ENCODE data around the gene YEATS4. TPM values are rescaled to one million over a fixed set of nuclear protein-coding genes. Genes with fewer than 3 reads are reported as not detected.

The YEATS4 gene
- total RNA-seq, 2 experiments from 2014 or later: 49.9 to 51.0 TPM

GRCh38 chr12:69343357-69343756 lies 16.2 kb upstream of the YEATS4 start:
- no peaks in the 10 kb centered on the region for H3K9me3 Mint-ChIP-seq (ENCODE audit: insufficient read depth)
- no peaks in the 10 kb centered on the region for H3K36me3 Mint-ChIP-seq (ENCODE audit: low read depth)
- DNase-seq (no peak), ATAC-seq (no peak)
- peaks cover 13% of the 10 kb centered on the region for H3K27me3 Mint-ChIP-seq (ENCODE audit: low read depth)
- H3K4me3 Mint-ChIP-seq: no peak overlapping the region
- no peak overlapping the region for H3K27ac Mint-ChIP-seq
- ChIA-PET CTCF (interaction anchor here (0.8 to 2.9 kb wide), 3 partner anchors 12 to 226 kb away, joined by 3 to 20 read pairs (median 8); no protein-coding TSS in a partner anchor), POLR2A (interaction anchor here (1.3 kb wide), 1 partner anchor 13 kb away, joined by 6 read pairs; no protein-coding TSS in a partner anchor)
- H3K4me1 Mint-ChIP-seq (ENCODE audit: low read depth): peaks cover 7% of the 10 kb centered on the region

GRCh38 chr12:69343885-69344612 lies 15.5 kb upstream of the YEATS4 start:
- CTCF ChIA-PET: interaction anchor here (0.8 to 2.9 kb wide), 3 partner anchors 12 to 225 kb away, joined by 3 to 20 read pairs (median 8); no protein-coding TSS in a partner anchor
- Mint-ChIP-seq H3K36me3 (ENCODE audit: low read depth) (no peaks in the 10 kb centered on the region), H3K27me3 (ENCODE audit: low read depth) (peaks cover 14% of the 10 kb centered on the region), H3K9me3 (ENCODE audit: insufficient read depth) (no peaks in the 10 kb centered on the region), H3K27ac (no peak overlapping the region), H3K4me3 (no peak overlapping the region), H3K4me1 (ENCODE audit: low read depth) (peaks cover 8% of the 10 kb centered on the region)
- ATAC-seq (no peak), DNase-seq (no peak)
- POLR2A ChIA-PET: interaction anchor here (1.3 kb wide), 1 partner anchor 13 kb away, joined by 6 read pairs; no protein-coding TSS in a partner anchor

DNA sequence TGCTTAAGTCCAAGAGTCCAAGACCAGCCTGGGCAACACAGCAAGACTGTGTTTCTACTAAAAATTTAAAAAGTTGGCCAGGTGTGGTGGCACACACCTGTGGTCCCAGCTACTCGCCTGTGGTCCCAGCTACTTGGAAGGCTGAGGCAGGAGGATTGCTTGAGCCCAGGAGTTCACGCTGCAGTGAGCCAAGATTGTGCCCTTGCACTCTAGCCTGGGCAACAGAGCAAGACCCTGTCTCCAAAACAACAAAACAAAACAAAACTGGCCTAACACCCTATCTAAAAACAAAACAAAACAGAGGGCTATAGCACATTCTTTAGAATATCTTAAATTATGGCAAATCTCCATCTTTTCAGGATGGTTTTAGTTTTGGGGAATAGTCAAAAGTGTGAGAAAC lies 14.5 kb upstream of the YEATS4 start:
- Mint-ChIP-seq H3K4me1 (ENCODE audit: low read depth) (peaks cover 8% of the 10 kb centered on the region), H3K27me3 (ENCODE audit: low read depth) (peaks cover 13% of the 10 kb centered on the region), H3K36me3 (ENCODE audit: low read depth) (no peaks in the 10 kb centered on the region), H3K27ac (no peak overlapping the region), H3K9me3 (ENCODE audit: insufficient read depth) (no peaks in the 10 kb centered on the region), H3K4me3 (no peak overlapping the region)
- POLR2A ChIA-PET: no interaction called here
- DNase-seq: no peak
- ATAC-seq: no peak
- CTCF ChIA-PET: no interaction called here

DNA sequence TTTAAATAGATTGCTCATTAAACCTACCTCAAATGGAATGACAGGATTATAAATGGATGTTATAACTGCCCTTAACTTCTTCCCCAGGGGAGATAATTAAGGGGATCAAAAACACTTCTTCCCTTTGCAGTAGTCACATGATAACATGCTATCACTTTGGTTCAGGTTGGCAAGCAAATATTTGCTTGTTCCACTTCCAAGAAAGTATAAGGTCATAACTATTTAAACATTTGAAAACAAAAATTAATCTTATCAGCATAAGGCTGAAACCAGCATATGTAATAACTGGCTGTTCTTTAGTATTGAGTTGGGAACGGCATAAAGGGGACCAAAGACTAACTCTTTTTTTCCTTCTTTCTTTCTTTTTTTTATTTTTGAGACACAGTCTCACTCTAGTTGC lies 13.8 kb upstream of the YEATS4 start:
- ChIA-PET POLR2A (no interaction called here), CTCF (no interaction called here)
- no peak for ATAC-seq
- H3K27me3 Mint-ChIP-seq (ENCODE audit: low read depth): peaks cover 12% of the 10 kb centered on the region
- no peak overlapping the region for H3K4me3 Mint-ChIP-seq
- H3K27ac Mint-ChIP-seq: no peak overlapping the region
- no peaks in the 10 kb centered on the region for H3K36me3 Mint-ChIP-seq (ENCODE audit: low read depth)
- H3K4me1 Mint-ChIP-seq (ENCODE audit: low read depth): peaks cover 8% of the 10 kb centered on the region
- no peaks in the 10 kb centered on the region for H3K9me3 Mint-ChIP-seq (ENCODE audit: insufficient read depth)
- DNase-seq: no peak

DNA sequence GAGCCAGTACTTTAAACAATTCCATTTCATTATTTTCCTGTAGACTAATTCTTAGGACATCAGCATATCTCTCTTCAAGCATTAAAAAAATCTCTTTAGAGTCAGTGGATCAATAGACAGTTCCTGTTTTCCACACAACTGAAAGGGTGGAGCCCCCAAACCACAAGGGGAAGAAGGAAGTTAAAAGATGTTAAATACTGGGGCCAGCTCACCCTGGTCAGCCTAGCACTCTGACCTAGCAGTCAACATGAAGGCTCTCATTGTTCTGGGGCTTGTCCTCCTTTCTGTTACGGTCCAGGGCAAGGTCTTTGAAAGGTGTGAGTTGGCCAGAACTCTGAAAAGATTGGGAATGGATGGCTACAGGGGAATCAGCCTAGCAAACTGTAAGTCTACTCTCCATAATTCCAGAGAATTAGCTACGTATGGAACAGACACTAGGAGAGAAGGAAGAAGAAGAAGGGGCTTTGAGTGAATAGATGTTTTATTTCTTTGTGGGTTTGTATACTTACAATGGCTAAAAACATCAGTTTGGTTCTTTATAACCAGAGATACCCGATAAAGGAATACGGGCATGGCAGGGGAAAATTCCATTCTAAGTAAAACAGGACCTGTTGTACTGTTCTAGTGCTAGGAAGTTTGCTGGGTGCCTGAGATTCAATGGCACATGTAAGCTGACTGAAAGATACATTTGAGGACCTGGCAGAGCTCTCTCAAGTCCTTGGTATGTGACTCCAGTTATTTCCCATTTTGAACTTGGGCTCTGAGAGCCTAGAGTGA lies 11.2 kb upstream of the YEATS4 start, which contains the start of gene LYZ:
LYZ (plus strand) TSS at position 220 of the 777 bp plus-strand sequence; CDS start at position 248, 28 bp downstream.
- ATAC-seq: no peak
- Mint-ChIP-seq H3K36me3 (ENCODE audit: low read depth) (no peaks in the 10 kb centered on the region), H3K27me3 (ENCODE audit: low read depth) (peaks cover 8% of the 10 kb centered on the region), H3K9me3 (ENCODE audit: insufficient read depth) (no peaks in the 10 kb centered on the region), H3K4me1 (ENCODE audit: low read depth) (peaks cover 5% of the 10 kb centered on the region), H3K4me3 (no peak within 1 kb of the TSS), H3K27ac (no peak within 1 kb of the TSS)
- ChIA-PET POLR2A (interaction anchor here (0.6 kb wide), 1 partner anchor 17 kb away, joined by 3 read pairs; no protein-coding TSS in a partner anchor), CTCF (interaction anchor here (1.7 to 1.9 kb wide), 2 partner anchors 9 to 57 kb away, joined by 6 to 12 read pairs; no protein-coding TSS in a partner anchor)
- no peak for DNase-seq

GRCh38 chr12:69350002-69350626 lies 9.4 kb upstream of the YEATS4 start:
- ATAC-seq: no peak
- ChIA-PET CTCF (interaction anchor here (1.9 kb wide), 1 partner anchor 59 kb away, joined by 6 read pairs; no protein-coding TSS in a partner anchor), POLR2A (no interaction called here)
- peaks cover 5% of the 10 kb centered on the region for H3K4me1 Mint-ChIP-seq (ENCODE audit: low read depth)
- DNase-seq: no peak
- H3K4me3 Mint-ChIP-seq: no peak overlapping the region
- no peak overlapping the region for H3K27ac Mint-ChIP-seq
- H3K36me3 Mint-ChIP-seq (ENCODE audit: low read depth): no peaks in the 10 kb centered on the region
- H3K9me3 Mint-ChIP-seq (ENCODE audit: insufficient read depth): no peaks in the 10 kb centered on the region
- peaks cover 16% of the 10 kb centered on the region for H3K27me3 Mint-ChIP-seq (ENCODE audit: low read depth)

DNA sequence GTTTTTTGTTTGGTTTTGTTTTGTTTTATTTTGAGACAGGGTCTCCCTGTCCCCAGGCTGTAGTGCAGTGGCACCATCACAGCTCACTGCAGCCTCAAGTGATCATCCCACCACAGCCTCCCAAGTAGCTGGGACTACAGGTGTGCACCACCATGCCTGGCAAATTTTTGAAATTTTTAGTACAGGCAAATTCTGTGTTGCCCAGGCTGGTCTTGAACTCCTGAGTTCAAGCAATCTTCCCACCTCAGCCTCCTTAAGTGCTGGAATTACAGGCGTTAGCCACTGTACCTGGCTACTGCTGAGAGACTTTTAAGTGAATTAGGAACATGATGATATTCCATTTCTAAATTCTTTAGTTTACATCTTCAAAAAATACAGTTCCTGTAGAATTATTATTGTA lies 8.8 kb upstream of the YEATS4 start:
- Mint-ChIP-seq H3K4me1 (ENCODE audit: low read depth) (peaks cover 5% of the 10 kb centered on the region), H3K27me3 (ENCODE audit: low read depth) (peaks cover 18% of the 10 kb centered on the region), H3K36me3 (ENCODE audit: low read depth) (no peaks in the 10 kb centered on the region)

GRCh38 chr12:69351462-69352236 lies 7.9 kb upstream of the YEATS4 start:
- no peak overlapping the region for H3K4me3 Mint-ChIP-seq
- H3K36me3 Mint-ChIP-seq (ENCODE audit: low read depth): no peaks in the 10 kb centered on the region
- ATAC-seq (no peak), DNase-seq (no peak)
- ChIA-PET CTCF (interaction anchor here (0.8 to 1.3 kb wide), 2 partner anchors 61 to 219 kb away, joined by 3 read pairs; no protein-coding TSS in a partner anchor), POLR2A (interaction anchor here (0.6 to 1.1 kb wide), 2 partner anchors 21 to 234 kb away, joined by 5 read pairs; no protein-coding TSS in a partner anchor)
- H3K9me3 Mint-ChIP-seq (ENCODE audit: insufficient read depth): no peaks in the 10 kb centered on the region
- no peak overlapping the region for H3K27ac Mint-ChIP-seq
- H3K27me3 Mint-ChIP-seq (ENCODE audit: low read depth): peaks cover 18% of the 10 kb centered on the region
- peaks cover 5% of the 10 kb centered on the region for H3K4me1 Mint-ChIP-seq (ENCODE audit: low read depth)

More for the DNA sequence above, 8.8 kb upstream of the YEATS4 start:
- no peak for ATAC-seq
- DNase-seq: no peak
- Mint-ChIP-seq H3K27ac (no peak overlapping the region), H3K9me3 (ENCODE audit: insufficient read depth) (no peaks in the 10 kb centered on the region), H3K4me3 (no peak overlapping the region)
- ChIA-PET POLR2A (no interaction called here), CTCF (no interaction called here)

DNA sequence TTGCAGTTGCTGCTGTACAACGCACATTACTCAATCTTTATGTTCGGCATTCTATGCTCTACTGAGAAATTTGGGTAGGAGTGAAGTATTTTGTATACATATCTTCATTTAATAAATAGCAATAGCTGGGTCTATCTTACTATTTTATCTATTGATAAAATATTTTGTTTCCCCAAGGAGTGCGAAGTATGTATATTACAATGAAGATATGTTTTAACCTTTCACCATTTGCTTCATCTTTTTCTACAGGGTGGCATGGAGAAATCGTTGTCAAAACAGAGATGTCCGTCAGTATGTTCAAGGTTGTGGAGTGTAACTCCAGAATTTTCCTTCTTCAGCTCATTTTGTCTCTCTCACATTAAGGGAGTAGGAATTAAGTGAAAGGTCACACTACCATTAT lies 6.6 kb upstream of the YEATS4 start:
- peaks cover 8% of the 10 kb centered on the region for H3K4me1 Mint-ChIP-seq (ENCODE audit: low read depth)
- no peak for DNase-seq
- no peaks in the 10 kb centered on the region for H3K9me3 Mint-ChIP-seq (ENCODE audit: insufficient read depth)
- ChIA-PET POLR2A (interaction anchor here (2.0 kb wide), 1 partner anchor 22 kb away, joined by 5 read pairs; no protein-coding TSS in a partner anchor), CTCF (interaction anchor here (0.8 to 1.3 kb wide), 3 partner anchors 10 to 218 kb away, joined by 3 read pairs; no protein-coding TSS in a partner anchor)
- ATAC-seq: no peak
- H3K4me3 Mint-ChIP-seq: no peak overlapping the region
- peaks cover 18% of the 10 kb centered on the region for H3K27me3 Mint-ChIP-seq (ENCODE audit: low read depth)
- H3K27ac Mint-ChIP-seq: no peak overlapping the region
- H3K36me3 Mint-ChIP-seq (ENCODE audit: low read depth): no peaks in the 10 kb centered on the region

- H3K27ac Mint-ChIP-seq: no peak overlapping the region
- H3K4me1 Mint-ChIP-seq (ENCODE audit: low read depth): peaks cover 10% of the 10 kb centered on the region
- ATAC-seq (no peak), DNase-seq (no peak)
- H3K36me3 Mint-ChIP-seq (ENCODE audit: low read depth): no peaks in the 10 kb centered on the region
- H3K27me3 Mint-ChIP-seq (ENCODE audit: low read depth): peaks cover 14% of the 10 kb centered on the region
- POLR2A ChIA-PET: interaction anchor here (2.0 kb wide), 1 partner anchor 23 kb away, joined by 5 read pairs; no protein-coding TSS in a partner anchor
- H3K9me3 Mint-ChIP-seq (ENCODE audit: insufficient read depth): no peaks in the 10 kb centered on the region
- H3K4me3 Mint-ChIP-seq: no peak overlapping the region
- CTCF ChIA-PET: interaction anchor here (1.2 to 1.3 kb wide), 2 partner anchors 16 to 29 kb away, joined by 3 read pairs; no protein-coding TSS in a partner anchor
Measured at GRCh38 chr12:69354172-69354555, 5.4 kb upstream of the YEATS4 start.

All from activated CD8-positive, alpha-beta T cell treated with anti-CD3 and anti-CD28 coated beads, Interleukin-2, amount 10 ng/mL, durations not matched to agents 7 days and 5 days (primary cell).